ENCODE results near the gene LRRC53. TPM values are rescaled to one million over a fixed set of nuclear protein-coding genes. Genes with fewer than 3 reads are reported as not detected.

Gene LRRC53
- total RNA-seq, 1 donor from 2014 or later = 0.11 TPM

GRCh38 chr1:74498901-74499300 lies 13.5 kb downstream of the LRRC53 start:
- DNase-seq (ENCODE audit: low read depth) = no peak

GRCh38 chr1:74496669-74497068 lies 15.7 kb downstream of the LRRC53 start:
- DNase-seq (ENCODE audit: low read depth) = no peak

DNA sequence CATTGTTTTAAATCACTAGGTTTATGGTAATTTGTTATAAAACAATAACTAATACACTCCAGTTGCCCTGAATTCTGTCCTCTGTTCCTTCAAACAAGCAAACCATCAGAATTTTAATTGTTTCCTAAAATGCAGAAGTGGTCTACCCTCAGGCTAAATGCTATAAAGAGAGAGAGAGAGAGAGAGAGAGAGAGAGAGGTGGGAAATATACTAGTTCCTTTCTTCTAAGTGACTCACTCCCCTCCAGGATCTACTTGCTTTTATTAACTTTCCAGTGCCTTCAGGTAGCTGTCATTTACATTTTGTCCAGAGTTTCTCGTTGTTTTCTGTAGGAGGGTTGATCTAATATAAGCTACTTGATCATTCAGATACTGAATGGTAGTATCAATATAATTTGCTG lies 26.4 kb downstream of the LRRC53 start:
- no peak for DNase-seq (ENCODE audit: low read depth)

DNA sequence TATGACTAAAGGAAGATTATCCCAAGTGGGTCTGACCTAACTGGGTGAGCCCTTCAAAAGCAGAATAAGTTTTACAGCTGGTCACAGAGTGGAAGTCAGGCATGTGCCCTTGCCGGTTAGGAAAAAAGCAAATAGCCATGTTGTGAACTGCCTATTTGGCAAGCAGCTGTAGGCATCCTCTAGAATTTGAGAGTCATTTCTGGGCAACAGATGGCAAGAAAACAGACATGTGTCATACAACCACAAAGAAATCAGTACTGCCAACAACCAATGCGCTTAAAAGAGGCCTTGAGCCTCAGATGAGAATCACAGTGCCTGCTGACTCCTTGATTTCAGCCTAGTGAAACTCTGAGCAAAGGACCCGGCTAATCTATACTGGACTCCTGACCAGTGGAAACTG lies 26.8 kb downstream of the LRRC53 start:
- DNase-seq (ENCODE audit: low read depth) = peak; percentile 44

DNA sequence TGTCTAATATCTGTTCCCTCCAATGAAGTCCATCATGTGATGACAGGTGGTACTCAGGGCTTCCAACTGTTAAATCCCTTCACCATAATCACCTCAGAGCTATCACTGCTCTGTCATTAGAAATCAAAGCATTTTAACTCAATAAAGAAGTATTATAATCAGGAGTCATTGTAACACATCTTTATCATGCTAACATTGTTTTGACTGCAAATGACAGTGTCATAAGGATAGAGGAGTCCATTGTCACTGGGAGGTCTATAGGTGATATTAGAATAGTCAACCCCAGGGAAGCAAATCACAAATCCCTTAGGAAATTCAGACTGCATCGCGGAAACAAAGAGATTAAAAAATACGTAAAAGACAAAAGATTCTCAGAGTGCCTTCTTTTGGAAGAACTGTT lies 30.8 kb downstream of the LRRC53 start:
- no peak for DNase-seq (ENCODE audit: low read depth)

- peak; percentile 24 for DNase-seq (ENCODE audit: low read depth)
Measured at GRCh38 chr1:74480068-74480467, 32.3 kb downstream of the LRRC53 start.

DNA sequence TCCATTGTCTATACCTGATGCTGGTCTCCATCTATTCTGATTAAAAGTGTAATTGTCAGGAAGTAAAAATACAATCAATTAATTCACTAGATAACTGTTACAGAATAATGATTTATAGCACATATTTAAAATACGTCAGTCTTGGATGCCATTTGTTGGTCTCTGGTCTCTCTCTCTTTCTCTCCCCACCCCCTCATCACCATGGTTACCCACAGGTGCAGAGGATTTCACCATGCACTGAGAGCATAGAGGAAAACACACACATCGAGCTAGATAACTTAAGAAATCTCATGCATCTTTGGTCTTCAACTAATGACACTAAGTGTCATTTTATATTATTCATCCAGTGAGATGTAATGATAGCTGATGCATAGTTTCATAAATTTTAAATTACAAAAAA lies 33.4 kb downstream of the LRRC53 start:
- no peak for DNase-seq (ENCODE audit: low read depth)

DNA sequence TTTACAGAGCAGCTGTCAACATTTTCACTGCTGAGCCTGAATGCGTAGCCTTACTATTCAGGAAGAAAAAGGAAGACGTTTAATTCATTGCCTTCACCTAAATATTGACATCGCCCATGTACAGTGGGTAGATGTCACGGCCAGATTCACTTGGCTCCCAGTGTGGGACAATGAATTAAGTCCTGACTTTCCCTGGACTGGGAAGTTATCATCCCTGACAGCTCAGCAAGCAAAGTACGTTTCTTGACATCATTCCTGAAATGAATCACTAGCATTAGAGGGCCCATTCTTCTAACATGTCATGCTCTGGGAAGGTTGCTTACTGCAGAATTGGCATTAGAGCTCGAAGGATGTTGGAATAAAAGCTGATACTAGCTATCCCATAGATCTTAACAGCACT lies 37.8 kb downstream of the LRRC53 start:
- DNase-seq (ENCODE audit: low read depth) = no peak

DNA sequence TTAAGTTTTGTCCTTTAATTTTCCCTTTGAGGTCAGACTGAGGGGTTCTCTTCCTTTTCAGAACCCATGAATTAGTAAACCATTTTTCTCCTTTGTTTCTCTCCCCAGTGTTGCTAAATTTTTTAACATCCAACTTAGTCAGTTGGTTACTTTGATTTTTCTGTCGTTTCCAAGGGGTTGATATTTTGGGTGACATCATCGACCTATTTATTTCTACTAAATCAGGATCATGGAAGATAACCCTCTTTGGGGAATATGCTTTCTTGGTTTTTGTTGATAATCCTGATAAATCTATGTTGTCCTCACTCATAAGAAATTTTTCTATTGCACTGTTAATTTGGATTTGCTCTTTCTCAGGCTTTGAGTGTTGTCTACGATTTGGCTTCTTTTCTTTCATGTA lies 40.9 kb downstream of the LRRC53 start:
- no peak for DNase-seq (ENCODE audit: low read depth)

DNA sequence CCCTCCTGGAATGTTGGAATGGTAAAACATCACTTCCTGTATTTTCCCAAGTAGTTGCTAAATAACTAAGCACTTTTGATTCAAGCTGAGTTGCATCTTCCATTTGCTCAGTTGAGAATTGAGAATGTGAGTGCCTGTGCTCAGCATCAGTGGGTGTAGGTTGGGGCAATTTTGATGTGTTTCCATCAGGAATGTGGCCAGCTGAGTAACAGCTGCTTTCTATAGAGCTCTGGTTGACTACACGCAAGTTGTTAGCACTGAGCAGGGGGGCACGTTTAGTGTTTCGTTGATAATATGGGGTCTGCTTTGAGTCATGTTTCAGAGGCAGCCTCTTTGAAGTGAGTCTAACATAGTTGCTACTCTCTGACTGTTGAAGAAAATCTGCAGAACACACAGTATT lies 41.5 kb downstream of the LRRC53 start:
- no peak for DNase-seq (ENCODE audit: low read depth)

GRCh38 chr1:74470251-74470650 lies 42.2 kb downstream of the LRRC53 start:
- DNase-seq (ENCODE audit: low read depth) = no peak

- DNase-seq (ENCODE audit: low read depth) = peak; percentile 59
Measured at GRCh38 chr1:74468982-74469603, 43.3 kb downstream of the LRRC53 start.

DNA sequence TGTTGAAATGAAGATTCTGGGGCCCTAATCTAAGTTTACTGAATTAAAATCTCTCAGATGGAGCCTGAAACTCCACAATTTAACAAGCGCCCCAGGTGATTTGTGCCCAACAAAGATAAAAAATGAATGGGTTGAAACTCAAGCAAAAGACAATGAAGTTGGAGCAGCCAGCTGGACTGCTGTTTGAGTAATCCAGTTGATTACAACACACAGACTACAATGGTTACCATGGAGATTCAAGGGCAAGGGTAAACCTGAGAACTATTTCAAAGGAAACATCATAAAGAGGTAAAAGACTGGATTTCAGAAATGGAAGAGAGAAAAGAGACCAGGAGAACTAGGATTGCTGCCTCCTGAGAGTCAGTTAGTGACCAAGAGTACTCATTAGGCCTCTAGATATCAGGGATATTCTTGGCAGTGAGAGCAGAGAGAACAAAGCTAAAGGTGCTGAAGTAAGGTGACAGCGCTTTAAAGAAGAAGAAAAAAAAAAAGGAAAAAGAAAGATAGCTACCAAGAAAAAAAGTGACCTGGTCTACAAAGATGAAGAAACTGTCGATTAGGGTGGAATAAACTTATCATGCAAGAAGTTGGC lies 44.5 kb downstream of the LRRC53 start:
- DNase-seq (ENCODE audit: low read depth) = no peak

- no peak for DNase-seq (ENCODE audit: low read depth)
Measured at GRCh38 chr1:74465193-74465681, 47.2 kb downstream of the LRRC53 start.

DNA sequence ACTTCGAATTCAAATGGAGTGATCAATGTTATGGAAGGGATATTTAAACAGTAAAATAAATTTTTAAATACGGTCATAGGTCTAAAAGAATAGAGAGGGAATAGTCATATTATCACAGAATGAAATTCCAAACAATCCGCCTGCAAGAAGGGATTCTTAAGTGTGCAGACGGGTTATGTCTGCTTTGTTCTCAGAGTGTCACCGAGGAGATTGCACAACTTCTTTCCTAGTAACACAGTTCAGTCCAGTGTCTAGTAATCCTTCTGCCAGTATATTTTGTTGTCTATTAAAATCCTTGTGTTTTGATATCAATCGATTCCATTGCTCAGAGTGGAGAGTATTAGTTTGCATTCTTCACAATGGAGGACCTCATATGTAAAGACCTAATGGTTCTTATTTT lies 48.4 kb downstream of the LRRC53 start:
- DNase-seq (ENCODE audit: low read depth) = no peak

DNA sequence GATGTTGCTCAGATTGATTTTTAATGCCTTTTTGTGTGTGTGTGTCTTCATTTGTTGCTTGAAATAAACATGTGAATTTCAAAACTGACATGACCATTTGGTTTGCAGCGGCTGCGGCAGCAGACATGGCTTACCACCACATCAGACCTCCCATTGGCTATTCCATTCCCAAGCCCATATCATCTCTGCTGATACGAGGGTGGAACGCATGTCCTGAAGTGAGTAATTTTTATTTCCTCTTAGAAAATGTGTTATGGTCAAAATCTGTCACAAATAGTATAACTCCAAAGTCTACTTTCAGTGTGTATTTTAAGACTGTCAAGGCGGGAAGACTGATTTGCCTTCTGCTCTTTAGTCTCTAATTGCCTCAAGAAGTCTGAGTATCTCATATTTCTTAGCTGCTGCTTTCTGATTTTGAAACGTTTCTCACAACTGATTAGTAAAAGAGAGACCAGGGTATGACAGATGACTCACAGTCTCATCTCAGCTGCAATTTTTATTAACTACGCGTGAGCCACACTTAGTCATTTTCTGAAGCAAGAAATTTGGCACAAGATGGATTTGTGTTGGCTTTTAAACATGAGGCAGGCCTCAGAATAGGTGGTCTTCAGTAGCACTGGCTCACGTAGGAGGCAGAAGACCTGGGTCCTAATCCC lies 49.0 kb downstream of the LRRC53 start:
- no peak for DNase-seq (ENCODE audit: low read depth)

DNA sequence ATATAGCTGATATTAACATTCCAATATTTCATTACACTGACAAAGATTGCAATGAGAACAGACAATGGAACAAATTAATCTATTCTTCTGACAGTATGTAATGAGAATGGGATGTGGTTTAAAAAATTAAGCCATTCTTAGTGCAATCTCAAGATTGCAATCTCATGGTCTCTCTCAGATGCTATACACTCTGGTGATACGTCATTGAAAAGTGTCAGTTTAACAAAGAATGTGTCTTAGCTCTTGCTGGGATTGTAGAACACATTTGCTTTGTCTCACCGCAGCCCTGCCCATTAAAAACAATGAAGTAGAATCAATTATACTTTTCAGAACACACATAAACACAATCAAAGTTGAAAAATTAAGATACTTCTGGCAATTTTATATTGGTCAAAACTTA lies 55.2 kb downstream of the LRRC53 start:
- DNase-seq (ENCODE audit: low read depth) = no peak

DNA sequence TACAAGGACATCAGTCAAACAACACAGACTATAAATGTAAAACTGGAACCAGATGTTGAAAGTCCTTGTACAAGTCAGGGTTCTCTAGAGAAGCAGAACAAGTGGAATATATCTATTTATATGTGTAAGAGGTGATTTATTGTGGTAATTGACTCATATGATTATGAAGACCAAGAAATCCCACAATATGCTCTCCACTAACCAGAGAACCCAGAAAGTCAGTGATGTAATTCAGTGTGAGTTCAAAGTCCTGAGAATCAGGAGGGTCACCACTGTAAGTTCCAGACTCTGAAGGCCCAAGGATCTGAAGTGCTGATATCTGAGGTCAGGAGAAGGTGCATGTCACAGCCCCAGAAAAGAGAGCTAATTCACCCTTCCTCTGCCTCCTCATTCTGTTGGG lies 57.0 kb downstream of the LRRC53 start:
- no peak for DNase-seq (ENCODE audit: low read depth)

DNA sequence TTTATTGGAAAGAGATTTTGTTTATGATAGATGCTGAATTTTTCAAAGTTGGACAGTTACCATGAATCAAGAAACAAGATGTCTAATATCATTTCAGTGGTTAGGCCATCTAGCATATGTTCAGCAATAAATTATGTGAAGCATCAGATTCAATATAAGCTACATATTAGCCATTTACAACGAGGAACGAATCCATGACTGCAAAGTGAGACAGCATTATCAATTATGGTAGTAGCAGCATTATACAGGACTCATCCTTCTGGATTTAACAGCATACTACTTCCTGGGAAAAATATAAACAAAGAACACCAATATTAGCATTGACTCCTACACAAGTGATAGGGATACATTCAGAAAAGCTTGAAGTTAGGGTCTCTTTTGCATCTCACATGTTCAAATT lies 59.1 kb downstream of the LRRC53 start:
- DNase-seq (ENCODE audit: low read depth) = no peak

GRCh38 chr1:74452035-74452434 lies 60.4 kb downstream of the LRRC53 start:
- DNase-seq (ENCODE audit: low read depth) = no peak

DNA sequence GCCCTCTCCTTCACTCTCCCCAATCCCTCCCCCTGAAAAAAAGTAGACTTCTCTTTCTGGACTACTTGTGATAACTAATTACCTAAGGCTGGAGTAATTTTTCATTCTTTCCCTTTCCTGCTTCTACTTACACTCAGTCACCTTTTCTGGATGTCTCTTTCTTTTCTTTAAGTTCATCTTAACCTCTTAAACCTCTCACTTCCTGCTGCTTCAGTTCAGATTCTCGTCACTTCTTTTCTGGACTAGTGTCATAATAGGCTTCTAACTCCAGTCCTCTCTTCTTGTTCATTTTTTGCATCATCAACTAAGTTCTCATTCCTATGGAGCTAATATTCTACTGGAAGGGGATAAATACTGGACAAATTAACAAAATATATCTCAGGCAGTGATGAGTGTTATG lies 75.4 kb downstream of the LRRC53 start:
- no peak for DNase-seq (ENCODE audit: low read depth)

GRCh38 chr1:74436078-74436477 lies 76.3 kb downstream of the LRRC53 start:
- DNase-seq (ENCODE audit: low read depth) = no peak

GRCh38 chr1:74434321-74434720 lies 78.1 kb downstream of the LRRC53 start:
- DNase-seq (ENCODE audit: low read depth) = no peak
